ENCODE measurements around the gene PPIL4.

PPIL4 gene

DNA sequence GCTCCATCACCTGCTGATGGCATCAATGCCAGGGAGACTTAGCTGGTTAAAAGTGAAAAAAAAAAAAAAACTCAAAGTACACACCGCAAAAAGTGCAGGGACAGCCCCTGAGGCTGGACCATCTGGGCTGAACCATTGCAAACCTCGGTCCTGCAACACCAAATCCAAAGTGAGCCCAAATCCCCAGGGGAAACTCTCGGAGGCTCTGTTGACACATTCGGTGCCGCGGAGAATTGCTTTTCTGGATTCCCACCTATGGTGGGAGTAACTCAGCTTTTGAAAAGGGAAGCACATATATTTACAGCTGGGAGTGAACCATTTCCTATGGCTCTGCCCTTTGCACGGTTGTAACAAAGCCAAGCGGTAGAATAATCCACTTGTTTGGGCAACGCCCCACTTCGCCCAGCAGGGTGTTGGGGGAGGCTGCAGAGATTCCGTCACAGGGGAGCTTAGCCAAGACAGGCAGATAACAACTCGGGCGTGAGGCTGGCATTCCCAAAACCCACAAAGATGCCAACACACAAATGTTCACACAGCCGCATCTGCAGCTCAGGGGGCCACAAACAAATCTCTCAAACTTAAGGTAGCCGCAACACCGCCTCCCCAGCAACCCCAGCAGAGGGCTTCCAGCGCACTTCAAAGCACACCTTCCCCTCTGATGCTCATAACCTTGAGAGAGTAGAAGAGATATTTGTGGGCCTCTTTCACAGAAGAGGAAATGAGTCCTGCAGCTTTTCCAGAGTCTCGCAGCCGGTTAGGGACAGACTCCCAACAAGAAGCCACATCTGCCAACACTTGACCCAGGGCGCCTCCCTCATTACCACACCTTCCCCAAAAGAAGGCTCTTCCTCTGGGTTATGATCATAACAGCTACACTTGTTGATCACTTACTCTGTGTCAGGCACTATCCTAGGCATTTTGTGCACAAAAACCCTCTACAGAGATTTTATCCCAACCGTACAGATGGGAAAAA lies 72.5 kb downstream of the PPIL4 start:
- Histone ChIP-seq H3K9me3 (ENCODE audit: severe bottlenecking) (no peaks in the 10 kb centered on the region), H3K36me3 (no peaks in the 10 kb centered on the region), H3K27me3 (ENCODE audit: insufficient read depth, low read depth, severe bottlenecking) (no peaks in the 10 kb centered on the region), H3K4me3 (ENCODE audit: low read depth, low read length) (no peak overlapping the region), H3K27ac (no peak overlapping the region)
- DNase-seq: no peak
- TF ChIP-seq, protein P1, sequence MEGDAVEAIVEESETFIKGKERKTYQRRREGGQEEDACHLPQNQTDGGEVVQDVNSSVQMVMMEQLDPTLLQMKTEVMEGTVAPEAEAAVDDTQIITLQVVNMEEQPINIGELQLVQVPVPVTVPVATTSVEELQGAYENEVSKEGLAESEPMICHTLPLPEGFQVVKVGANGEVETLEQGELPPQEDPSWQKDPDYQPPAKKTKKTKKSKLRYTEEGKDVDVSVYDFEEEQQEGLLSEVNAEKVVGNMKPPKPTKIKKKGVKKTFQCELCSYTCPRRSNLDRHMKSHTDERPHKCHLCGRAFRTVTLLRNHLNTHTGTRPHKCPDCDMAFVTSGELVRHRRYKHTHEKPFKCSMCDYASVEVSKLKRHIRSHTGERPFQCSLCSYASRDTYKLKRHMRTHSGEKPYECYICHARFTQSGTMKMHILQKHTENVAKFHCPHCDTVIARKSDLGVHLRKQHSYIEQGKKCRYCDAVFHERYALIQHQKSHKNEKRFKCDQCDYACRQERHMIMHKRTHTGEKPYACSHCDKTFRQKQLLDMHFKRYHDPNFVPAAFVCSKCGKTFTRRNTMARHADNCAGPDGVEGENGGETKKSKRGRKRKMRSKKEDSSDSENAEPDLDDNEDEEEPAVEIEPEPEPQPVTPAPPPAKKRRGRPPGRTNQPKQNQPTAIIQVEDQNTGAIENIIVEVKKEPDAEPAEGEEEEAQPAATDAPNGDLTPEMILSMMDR (IDR thresholded peaks at IDR 0.05; ENCODE audit: low read depth, low read length): no peak

DNA sequence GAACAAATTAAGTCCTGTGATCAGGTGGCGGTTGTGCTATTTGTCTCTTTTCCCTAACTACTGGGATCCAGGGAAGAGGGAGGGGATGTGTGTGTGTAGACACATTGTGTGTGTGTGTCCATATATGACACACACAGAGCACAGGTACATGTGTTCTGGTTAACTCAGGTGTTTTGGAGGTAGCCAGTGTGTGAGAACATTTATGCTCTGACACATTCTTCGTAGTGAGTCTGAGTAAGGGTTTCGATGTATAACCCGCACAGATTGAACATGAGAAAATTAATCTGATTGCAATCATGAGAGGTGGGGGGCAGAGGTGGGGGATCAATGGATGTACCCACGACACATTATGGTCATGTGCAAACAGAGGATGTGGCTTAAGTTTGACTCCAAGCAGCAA lies 73.6 kb downstream of the PPIL4 start:
- no peak overlapping the region for H3K27ac ChIP-seq
- DNase-seq: no peak
- no peaks in the 10 kb centered on the region for H3K36me3 ChIP-seq
- H3K4me3 ChIP-seq (ENCODE audit: low read depth, low read length): no peak overlapping the region
- TF ChIP-seq, protein P1 (IDR thresholded peaks at IDR 0.05; ENCODE audit: low read depth, low read length): no peak
- no peaks in the 10 kb centered on the region for H3K27me3 ChIP-seq (ENCODE audit: insufficient read depth, low read depth, severe bottlenecking)
- H3K9me3 ChIP-seq (ENCODE audit: severe bottlenecking): no peaks in the 10 kb centered on the region

DNA sequence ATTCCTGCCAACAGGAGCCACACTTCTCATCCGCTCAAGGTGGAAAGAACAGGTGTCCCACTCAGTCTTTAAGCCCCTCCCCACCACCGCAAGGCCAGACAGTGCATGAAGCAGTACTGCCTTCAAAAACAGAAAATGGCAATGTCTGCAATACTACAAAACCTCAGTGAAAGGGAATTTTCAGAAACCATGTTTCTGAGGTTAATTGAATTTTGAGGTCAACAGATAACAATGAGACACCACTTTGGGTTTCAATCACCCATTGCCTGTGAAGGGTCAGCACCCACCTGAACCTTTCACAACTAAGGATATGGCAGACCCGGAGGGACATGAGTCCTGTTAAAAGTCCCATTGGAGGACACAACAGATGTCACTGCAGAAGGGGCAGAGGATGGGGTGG lies 74.0 kb downstream of the PPIL4 start:
- DNase-seq: no peak
- no peaks in the 10 kb centered on the region for H3K27me3 ChIP-seq (ENCODE audit: insufficient read depth, low read depth, severe bottlenecking)
- TF ChIP-seq, protein P1 (IDR thresholded peaks at IDR 0.05; ENCODE audit: low read depth, low read length): no peak
- H3K4me3 ChIP-seq (ENCODE audit: low read depth, low read length): no peak overlapping the region
- H3K9me3 ChIP-seq (ENCODE audit: severe bottlenecking): no peaks in the 10 kb centered on the region
- H3K36me3 ChIP-seq: no peaks in the 10 kb centered on the region
- H3K27ac ChIP-seq: no peak overlapping the region

DNA sequence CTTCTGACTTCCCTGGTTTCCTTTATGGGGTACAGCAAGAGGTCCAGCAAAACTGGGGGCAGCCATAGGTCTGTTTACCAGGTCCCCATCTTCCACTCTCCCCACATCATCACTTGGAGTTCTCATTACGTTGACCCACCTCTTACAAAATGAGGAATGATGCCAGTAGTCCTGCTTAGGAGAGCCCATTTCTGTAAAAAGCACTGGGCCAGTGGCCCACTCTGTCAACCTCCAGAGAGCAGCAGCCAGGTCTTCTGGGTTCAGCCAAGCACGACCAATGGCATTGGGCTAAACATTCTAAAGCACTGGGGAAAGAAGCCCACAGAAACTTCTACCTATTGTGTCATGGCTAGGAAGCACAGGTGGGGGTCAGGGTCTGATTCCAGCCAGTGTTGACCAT lies 74.9 kb downstream of the PPIL4 start:
- no peaks in the 10 kb centered on the region for H3K36me3 ChIP-seq
- TF ChIP-seq, protein P1 (IDR thresholded peaks at IDR 0.05; ENCODE audit: low read depth, low read length): no peak
- DNase-seq: no peak

DNA sequence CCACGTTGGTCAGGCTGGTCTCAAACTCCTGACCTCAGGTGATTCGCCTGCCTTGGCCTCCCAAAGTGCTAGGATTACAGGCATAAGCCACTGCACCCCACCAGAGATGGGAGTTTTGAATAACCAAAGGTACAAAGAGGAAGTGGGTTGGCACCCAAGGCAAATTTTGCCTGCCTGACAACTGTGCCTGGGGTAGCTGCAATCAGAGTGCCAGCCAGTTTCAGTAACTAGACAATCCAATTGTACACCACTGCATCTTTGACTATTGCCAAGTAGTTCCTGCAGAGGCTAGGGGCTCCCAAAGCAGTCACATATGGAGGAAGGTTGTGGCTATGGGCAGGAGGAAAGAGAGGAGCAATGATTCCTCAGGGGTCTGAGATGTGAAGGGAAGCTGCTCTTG lies 77.7 kb downstream of the PPIL4 start:
- TF ChIP-seq, protein P1 (IDR thresholded peaks at IDR 0.05; ENCODE audit: low read depth, low read length): no peak
- Histone ChIP-seq H3K27me3 (ENCODE audit: insufficient read depth, low read depth, severe bottlenecking) (no peaks in the 10 kb centered on the region), H3K4me3 (ENCODE audit: low read depth, low read length) (no peak overlapping the region), H3K9me3 (ENCODE audit: severe bottlenecking) (no peaks in the 10 kb centered on the region), H3K36me3 (no peaks in the 10 kb centered on the region), H3K27ac (no peak overlapping the region)
- DNase-seq: no peak

More for the DNA sequence above, 74.9 kb downstream of the PPIL4 start:
- no peaks in the 10 kb centered on the region for H3K9me3 ChIP-seq (ENCODE audit: severe bottlenecking)
- no peaks in the 10 kb centered on the region for H3K27me3 ChIP-seq (ENCODE audit: insufficient read depth, low read depth, severe bottlenecking)
- no peak overlapping the region for H3K4me3 ChIP-seq (ENCODE audit: low read depth, low read length)
- H3K27ac ChIP-seq: no peak overlapping the region

Data from WERI-Rb-1 (cell line).